C1 segment of cervical spinal cord (tissue), 14 donors: Measurements from ENCODE around the gene COX10.
A peak's percentile ranks its signal among the peaks of the same experiment; 100 is the strongest.
"Not testable (repeated sequence)": the region's sequence is repeated elsewhere in the genome, so short reads cannot be mapped to it uniquely, and the experiment has no call there.

Experiments used
- DNase-seq, 14 donors: peaks; one replicate each; lab custom pipeline; 2025; lab: John Stamatoyannopoulos, UW

Gene COX10

GRCh38 chr17:14204084-14204483, 134.8 kb downstream of the COX10 start:
- DNase-seq: no peak

GRCh38 chr17:14204546-14204945, 135.2 kb downstream of the COX10 start:
- no peak for DNase-seq

GRCh38 chr17:14205380-14205779, 136.1 kb downstream of the COX10 start:
- no peak for DNase-seq

GRCh38 chr17:14205992-14206461, 136.7 kb downstream of the COX10 start:
- peak in 2 of 14 donors; percentile 19 to 89 for DNase-seq

- DNase-seq: no peak
Measured at GRCh38 chr17:14206891-14207290, 137.6 kb downstream of the COX10 start.

- no peak for DNase-seq
Measured at GRCh38 chr17:14207791-14208190, 138.5 kb downstream of the COX10 start.

- no peak for DNase-seq
Measured at GRCh38 chr17:14209215-14209614, 139.9 kb downstream of the COX10 start.

GRCh38 chr17:14211246-14211645, 141.9 kb downstream of the COX10 start:
- no peak for DNase-seq

- peak in 1 of 14 donors; percentile 13 for DNase-seq
Measured at GRCh38 chr17:14211801-14212200, 142.5 kb downstream of the COX10 start.

- DNase-seq: no peak
Measured at GRCh38 chr17:14212401-14212800, 143.1 kb downstream of the COX10 start.

- no peak for DNase-seq
Measured at GRCh38 chr17:14214271-14214670, 145.0 kb downstream of the COX10 start.

GRCh38 chr17:14222611-14223010, 153.3 kb downstream of the COX10 start:
- no peak for DNase-seq

GRCh38 chr17:14225254-14225980, 156.1 kb downstream of the COX10 start:
- DNase-seq: no peak

GRCh38 chr17:14227052-14227451, 157.7 kb downstream of the COX10 start:
- no peak for DNase-seq

- DNase-seq: no peak
Measured at GRCh38 chr17:14228903-14229302, 159.6 kb downstream of the COX10 start.

- DNase-seq: not testable (repeated sequence)
Measured at GRCh38 chr17:14231187-14231586, 161.9 kb downstream of the COX10 start.

- DNase-seq: not testable (repeated sequence)
Measured at GRCh38 chr17:14235047-14235446, 165.7 kb downstream of the COX10 start.

GRCh38 chr17:14236032-14236431, 166.7 kb downstream of the COX10 start:
- DNase-seq: not testable (repeated sequence)

GRCh38 chr17:14236762-14237161, 167.5 kb downstream of the COX10 start, which contains the start of gene CDRT15:
CDRT15 (minus strand) TSS chr17:14236862; CDS start chr17:14236833, 29 bp downstream.
- not testable (repeated sequence) for DNase-seq

- DNase-seq: not testable (repeated sequence)
Measured at GRCh38 chr17:14239271-14239670, 170.0 kb downstream of the COX10 start.

GRCh38 chr17:14245002-14245401, 175.7 kb downstream of the COX10 start:
- no peak for DNase-seq

GRCh38 chr17:14245629-14246028, 176.3 kb downstream of the COX10 start:
- DNase-seq: no peak
